Naive B cell (primary cell): Measurements from ENCODE around the gene NPIPA7. TPM values are rescaled to one million over a fixed set of nuclear protein-coding genes. Genes with fewer than 3 reads are reported as not detected.
"Not testable (repeated sequence)": the region's sequence is repeated elsewhere in the genome, so short reads cannot be mapped to it uniquely, and the experiment has no call there.

Experiments
- ATAC-seq, 2 donors: fragments of 150-1000 bp; cut with Tn5 transposase; 2 replicates each; pipeline ENCODE4 v1.10.0; 2021; ENCODE audit warnings: low read depth in 2 of 2, mild to moderate bottlenecking in 2 of 2, moderate library complexity in 2 of 2
- DNase-seq: peaks from one replicate; pipeline ENCODE4 v3.0.0; 2022
- H3K27ac Mint-ChIP-seq, 6 donors: one replicate each; pipeline ENCODE4 v1.8.0; 2020 to 2022; ENCODE audit warnings: mild to moderate bottlenecking in 6 of 6, mixed read lengths in 6 of 6, moderate library complexity in 5 of 6, inconsistent platforms in 2 of 6
- H3K27me3 Mint-ChIP-seq, 3 donors: one replicate each; pipeline ENCODE4 v1.8.0; 2021 to 2022; ENCODE audit warnings: mixed read lengths in 3 of 3, mild to moderate bottlenecking in 1 of 3
- H3K36me3 Mint-ChIP-seq, 2 donors: one replicate each; pipeline ENCODE4 v1.8.0; 2020 to 2022; ENCODE audit warnings: mixed read lengths in 2 of 2, inconsistent platforms in 1 of 2, mild to moderate bottlenecking in 1 of 2
- H3K4me1 Mint-ChIP-seq, 3 donors: one replicate each; pipeline ENCODE4 v1.8.0; 2020 to 2022; ENCODE audit warnings: mixed read lengths in 3 of 3, inconsistent platforms in 1 of 3, mild to moderate bottlenecking in 1 of 3, moderate library complexity in 1 of 3
- H3K4me3 Mint-ChIP-seq, 8 donors: one replicate each; pipeline ENCODE4 v1.8.0; 2020 to 2022; ENCODE audit warnings: mild to moderate bottlenecking in 8 of 8, mixed read lengths in 8 of 8, moderate library complexity in 8 of 8, inconsistent platforms in 2 of 8
- H3K9me3 Mint-ChIP-seq, 7 donors: one replicate each; pipeline ENCODE4 v1.8.0; 2020 to 2022; ENCODE audit warnings: mixed read lengths in 7 of 7, mild to moderate bottlenecking in 5 of 7, inconsistent platforms in 2 of 7, moderate library complexity in 1 of 7
- polyA plus RNA-seq, 6 donors: library from polyadenylated mRNA; unstranded; fragments of 300-500 nt; fragmentation: Illumina TruSeq; gene quantifications; one replicate each; pipeline ENCODE4 v1.2.3, GENCODE V29; 2021; ENCODE audit warnings: low read depth in 6 of 6

The NPIPA7 gene
- under 1 TPM in 1 of 6 donors, not detected in 5; 0.98 TPM for polyA plus RNA-seq

DNA sequence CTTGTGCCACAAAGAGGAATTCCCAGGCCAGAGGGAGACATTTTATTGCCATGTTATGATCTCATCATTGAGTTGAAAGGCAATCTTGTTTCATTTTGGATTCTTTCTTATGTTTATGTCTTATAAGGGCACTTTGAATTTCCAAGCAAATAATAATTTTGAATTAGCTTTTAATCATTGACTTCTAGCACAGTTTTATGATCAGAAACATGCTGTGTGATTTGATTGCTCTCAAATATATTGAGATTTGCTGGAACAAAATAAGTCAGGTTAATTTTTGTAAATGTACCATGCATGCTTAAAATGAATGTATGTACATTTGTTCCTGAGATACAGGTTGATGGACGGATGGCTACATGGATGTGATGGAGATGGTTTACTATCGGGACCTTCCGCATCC is at the start of gene NPIPA7:
TSS of gene NPIPA7 (plus strand) at position 301 of the 400 bp plus-strand sequence. CDS start 105 bp downstream, outside the sequence.
- H3K9me3 Mint-ChIP-seq, H3K27ac Mint-ChIP-seq, H3K4me1 Mint-ChIP-seq, DNase-seq, H3K27me3 Mint-ChIP-seq, H3K4me3 Mint-ChIP-seq, ATAC-seq, H3K36me3 Mint-ChIP-seq: not testable (repeated sequence)

GRCh38 chr16:16331466-16331865 is 47.5 kb upstream of the NPIPA7 start:
- not testable (repeated sequence) for DNase-seq, ATAC-seq, H3K9me3 Mint-ChIP-seq, H3K4me1 Mint-ChIP-seq, H3K4me3 Mint-ChIP-seq, H3K36me3 Mint-ChIP-seq, H3K27me3 Mint-ChIP-seq, H3K27ac Mint-ChIP-seq

- H3K4me3 Mint-ChIP-seq, ATAC-seq, H3K9me3 Mint-ChIP-seq, H3K4me1 Mint-ChIP-seq, DNase-seq, H3K27ac Mint-ChIP-seq, H3K36me3 Mint-ChIP-seq, H3K27me3 Mint-ChIP-seq: not testable (repeated sequence)
Observed at GRCh38 chr16:16357556-16357955, 21.4 kb upstream of the NPIPA7 start.

DNA sequence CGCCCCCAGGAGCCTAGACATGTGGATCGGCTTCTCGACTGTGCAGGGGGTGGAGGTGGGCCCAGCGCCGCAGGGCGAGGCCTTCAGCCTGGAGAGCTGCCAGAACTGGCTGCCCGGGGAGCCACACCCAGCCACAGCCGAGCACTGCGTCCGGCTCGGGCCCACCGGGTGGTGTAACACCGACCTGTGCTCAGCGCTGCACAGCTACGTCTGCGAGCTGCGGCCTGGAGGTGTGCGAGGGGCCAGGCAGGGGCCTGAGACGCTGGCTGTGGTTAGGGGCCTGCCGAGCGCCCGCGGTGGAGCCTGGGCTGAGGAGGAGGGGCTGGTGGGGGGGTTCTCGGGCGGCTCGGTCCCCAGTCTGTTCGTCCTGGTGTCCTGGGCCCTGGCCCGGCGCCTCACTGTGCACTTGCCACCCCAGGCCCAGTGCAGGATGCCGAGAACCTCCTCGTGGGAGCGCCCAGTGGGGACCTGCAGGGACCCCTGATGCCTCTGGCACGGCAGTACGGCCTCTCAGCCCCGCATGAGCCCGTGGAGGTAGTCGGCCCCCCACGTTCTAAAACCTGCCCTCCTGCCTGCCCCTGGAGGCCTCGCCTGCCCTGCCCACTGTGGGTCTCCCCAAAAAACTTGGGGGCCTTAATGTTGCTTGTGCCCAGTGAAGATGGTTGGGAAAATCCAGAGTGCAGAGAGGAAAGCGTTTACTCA is 20.2 kb upstream of the NPIPA7 start:
- DNase-seq, H3K9me3 Mint-ChIP-seq, H3K27me3 Mint-ChIP-seq, H3K36me3 Mint-ChIP-seq, H3K4me1 Mint-ChIP-seq, H3K27ac Mint-ChIP-seq, ATAC-seq, H3K4me3 Mint-ChIP-seq: not testable (repeated sequence)

GRCh38 chr16:16363595-16363994 is 15.3 kb upstream of the NPIPA7 start:
- ATAC-seq, H3K27ac Mint-ChIP-seq, H3K4me3 Mint-ChIP-seq, H3K4me1 Mint-ChIP-seq, H3K9me3 Mint-ChIP-seq, DNase-seq, H3K27me3 Mint-ChIP-seq, H3K36me3 Mint-ChIP-seq: not testable (repeated sequence)

- not testable (repeated sequence) for H3K4me1 Mint-ChIP-seq, H3K36me3 Mint-ChIP-seq, H3K4me3 Mint-ChIP-seq, H3K27me3 Mint-ChIP-seq, DNase-seq, H3K9me3 Mint-ChIP-seq, ATAC-seq, H3K27ac Mint-ChIP-seq
Observed at GRCh38 chr16:16364100-16364499, 14.8 kb upstream of the NPIPA7 start.

- ATAC-seq, H3K4me3 Mint-ChIP-seq, DNase-seq, H3K36me3 Mint-ChIP-seq, H3K27ac Mint-ChIP-seq, H3K4me1 Mint-ChIP-seq, H3K9me3 Mint-ChIP-seq, H3K27me3 Mint-ChIP-seq: not testable (repeated sequence)
Observed at GRCh38 chr16:16364701-16365100, 14.2 kb upstream of the NPIPA7 start.

DNA sequence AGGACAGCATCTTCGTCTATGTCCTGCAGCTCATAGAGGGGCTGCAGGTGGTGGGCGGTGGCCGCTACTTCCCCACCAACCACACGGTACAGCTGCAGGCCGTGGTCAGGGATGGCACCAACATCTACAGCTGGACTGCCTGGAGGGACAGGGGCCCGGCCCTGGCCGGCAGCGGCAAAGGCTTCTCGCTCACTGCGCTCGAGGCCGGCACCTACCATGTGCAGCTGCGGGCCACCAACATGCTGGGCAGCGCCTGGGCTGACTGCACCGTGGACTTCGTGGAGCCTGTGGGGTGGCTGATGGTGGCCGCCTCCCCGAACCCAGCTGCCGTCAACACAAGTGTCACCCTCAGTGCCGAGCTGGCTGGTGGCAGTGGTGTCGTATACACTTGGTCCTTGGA is 13.6 kb upstream of the NPIPA7 start:
- ATAC-seq, DNase-seq, H3K9me3 Mint-ChIP-seq, H3K27me3 Mint-ChIP-seq, H3K27ac Mint-ChIP-seq, H3K36me3 Mint-ChIP-seq, H3K4me1 Mint-ChIP-seq, H3K4me3 Mint-ChIP-seq: not testable (repeated sequence)

DNA sequence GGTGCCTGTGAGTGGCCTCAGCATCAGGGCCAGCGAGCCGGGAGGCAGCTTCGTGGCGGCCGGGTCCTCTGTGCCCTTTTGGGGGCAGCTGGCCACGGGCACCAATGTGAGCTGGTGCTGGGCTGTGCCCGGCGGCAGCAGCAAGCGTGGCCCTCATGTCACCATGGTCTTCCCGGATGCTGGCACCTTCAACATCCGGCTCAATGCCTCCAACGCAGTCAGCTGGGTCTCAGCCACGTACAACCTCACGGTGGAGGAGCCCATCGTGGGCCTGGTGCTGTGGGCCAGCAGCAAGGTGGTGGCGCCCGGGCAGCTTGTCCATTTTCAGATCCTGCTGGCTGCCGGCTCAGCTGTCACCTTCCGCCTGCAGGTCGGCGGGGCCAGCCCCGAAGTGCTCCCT is 13.1 kb upstream of the NPIPA7 start:
- not testable (repeated sequence) for H3K36me3 Mint-ChIP-seq, H3K4me3 Mint-ChIP-seq, H3K27me3 Mint-ChIP-seq, ATAC-seq, H3K4me1 Mint-ChIP-seq, DNase-seq, H3K27ac Mint-ChIP-seq, H3K9me3 Mint-ChIP-seq

- not testable (repeated sequence) for ATAC-seq, H3K27me3 Mint-ChIP-seq, H3K4me1 Mint-ChIP-seq, H3K27ac Mint-ChIP-seq, DNase-seq, H3K36me3 Mint-ChIP-seq, H3K9me3 Mint-ChIP-seq, H3K4me3 Mint-ChIP-seq
Observed at GRCh38 chr16:16366552-16367284, 12.2 kb upstream of the NPIPA7 start.

DNA sequence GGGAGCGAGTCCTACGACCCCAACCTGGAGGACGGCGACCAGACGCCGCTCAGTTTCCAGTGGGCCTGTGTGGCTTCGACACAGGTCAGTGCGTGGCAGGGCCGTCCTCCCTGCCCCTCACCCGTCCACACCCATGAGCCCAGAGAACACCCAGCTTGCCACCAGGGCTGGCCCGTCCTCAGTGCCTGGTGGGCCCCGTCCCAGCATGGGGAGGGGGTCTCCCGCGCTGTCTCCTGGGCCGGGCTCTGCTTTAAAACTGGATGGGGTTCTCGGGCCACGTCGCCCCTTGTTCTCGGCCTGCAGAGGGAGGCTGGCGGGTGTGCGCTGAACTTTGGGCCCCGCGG is 11.7 kb upstream of the NPIPA7 start:
- not testable (repeated sequence) for H3K4me1 Mint-ChIP-seq, ATAC-seq, H3K27ac Mint-ChIP-seq, H3K36me3 Mint-ChIP-seq, DNase-seq, H3K9me3 Mint-ChIP-seq, H3K27me3 Mint-ChIP-seq, H3K4me3 Mint-ChIP-seq

GRCh38 chr16:16369081-16369856 is 9.7 kb upstream of the NPIPA7 start:
- not testable (repeated sequence) for H3K4me1 Mint-ChIP-seq, H3K36me3 Mint-ChIP-seq, H3K27me3 Mint-ChIP-seq, H3K4me3 Mint-ChIP-seq, H3K9me3 Mint-ChIP-seq, H3K27ac Mint-ChIP-seq, ATAC-seq, DNase-seq

GRCh38 chr16:16371136-16371735 is 7.7 kb upstream of the NPIPA7 start:
- ATAC-seq, H3K36me3 Mint-ChIP-seq, H3K27ac Mint-ChIP-seq, H3K4me3 Mint-ChIP-seq, H3K27me3 Mint-ChIP-seq, DNase-seq, H3K9me3 Mint-ChIP-seq, H3K4me1 Mint-ChIP-seq: not testable (repeated sequence)

- H3K27me3 Mint-ChIP-seq, H3K27ac Mint-ChIP-seq, DNase-seq, ATAC-seq, H3K4me3 Mint-ChIP-seq, H3K36me3 Mint-ChIP-seq, H3K9me3 Mint-ChIP-seq, H3K4me1 Mint-ChIP-seq: not testable (repeated sequence)
Observed at GRCh38 chr16:16374192-16374591, 4.7 kb upstream of the NPIPA7 start.
